Measurements from ENCODE around the gene ANKRD55. TPM values are rescaled to one million over a fixed set of nuclear protein-coding genes. Genes with fewer than 3 reads are reported as not detected.

Gene ANKRD55
- total and polyA plus RNA-seq, 2 of the 8 experiments (the other 6 are each of a cell fraction or from before 2014, with no cell fraction given): not detected

DNA sequence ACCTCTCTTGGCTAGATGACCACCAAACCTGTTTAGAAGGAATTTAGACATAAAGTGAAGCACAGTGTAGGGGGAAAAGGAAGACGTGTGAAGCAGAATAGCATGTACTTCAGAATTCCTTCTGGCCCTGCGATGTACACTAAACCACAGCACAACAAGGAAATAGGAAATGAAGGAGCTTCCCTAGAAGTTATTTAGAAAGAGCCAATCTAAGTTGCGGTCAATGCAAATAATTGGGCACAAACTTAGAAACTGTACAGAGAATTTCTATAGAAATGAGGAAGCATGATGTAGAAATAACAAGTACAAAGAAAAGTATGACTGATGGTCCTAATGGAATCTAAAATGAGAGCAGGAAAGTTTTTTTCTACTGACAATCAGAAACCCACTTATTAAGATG lies 41.5 kb downstream of the ANKRD55 start:
- Histone ChIP-seq H3K23ac (ENCODE audit: insufficient read length) (no peak overlapping the region), H2BK15ac (ENCODE audit: low read length) (no peak overlapping the region), H4K91ac (replicated peaks; ENCODE audit: insufficient read length, low read length) (no peak overlapping the region), H2BK20ac (ENCODE audit: low read length) (no peak overlapping the region), H3K9me3 (ENCODE audit: insufficient read depth in 2 of 2, low read depth in 1 of 2, low read length in 1 of 2) (no peaks in the 10 kb centered on the region), H3K56ac (replicated peaks; ENCODE audit: insufficient read length, low read depth, low read length) (no peak overlapping the region), H2AK5ac (ENCODE audit: low read depth, low read length) (no peak overlapping the region), H4K5ac (ENCODE audit: insufficient read length, low read depth, low read length) (no peak overlapping the region), H2BK12ac (ENCODE audit: low read depth, low read length) (no peak overlapping the region), H4K20me1 (replicated peaks in 1 of 2; ENCODE audit: control insufficient read depth in 1 of 2, insufficient read depth in 2 of 2, low read length in 2 of 2) (no peaks in the 10 kb centered on the region), H3K36me3 (ENCODE audit: control insufficient read depth in 2 of 4, insufficient read depth in 4 of 4, low read length in 3 of 4) (no peaks in the 10 kb centered on the region), H3K27me3 (replicated peaks in 1 of 4; ENCODE audit: control insufficient read depth in 3 of 4, extremely low read depth in 1 of 4, insufficient read depth in 3 of 4, low read length in 3 of 4) (no peaks in the 10 kb centered on the region), H2BK5ac (ENCODE audit: low read depth, low read length) (no peak overlapping the region), H3K18ac (ENCODE audit: extremely low read depth, low read length) (no peak overlapping the region), H2BK120ac (replicated peaks; ENCODE audit: low read depth, low read length) (no peak overlapping the region), H3K79me1 (ENCODE audit: low read depth, low read length) (no peaks in the 10 kb centered on the region), H3K9ac (replicated peaks in 1 of 4; ENCODE audit: extremely low read depth in 1 of 4, low read depth in 3 of 4, low read length in 3 of 4) (no peak overlapping the region), H2AFZ (ENCODE audit: low read length) (no peak overlapping the region), H3K27ac (ENCODE audit: low read depth, low read length) (no peak overlapping the region), H3K4me1 (replicated peaks in 1 of 4; ENCODE audit: control insufficient read depth in 3 of 4, insufficient read depth in 4 of 4, low read length in 3 of 4) (no peaks in the 10 kb centered on the region), H3K4ac (replicated peaks; ENCODE audit: insufficient read length, low read depth, low read length) (no peak overlapping the region), H3K14ac (ENCODE audit: insufficient read length) (no peak overlapping the region), H3K4me3 (ENCODE audit: extremely low read depth in 1 of 4, insufficient read depth in 2 of 4, low read depth in 3 of 4, low read length in 4 of 4) (no peak overlapping the region), H3K23me2 (ENCODE audit: low read depth, low read length) (no peaks in the 10 kb centered on the region), H3K4me2 (ENCODE audit: insufficient read depth in 1 of 2, low read depth in 2 of 2, low read length in 2 of 2) (no peak overlapping the region), H3K79me2 (ENCODE audit: control insufficient read depth in 1 of 2, insufficient read depth in 2 of 2, low read length in 2 of 2) (no peaks in the 10 kb centered on the region), H4K8ac (ENCODE audit: extremely low read depth, insufficient read depth, low read length) (no peak overlapping the region)
- no peak for FAIRE-seq
- no peak for DNase-seq (ENCODE audit: low read depth in 1 of 2, low spot score in 2 of 2)
- POLR2A ChIA-PET (ENCODE audit: partially characterized antibody): no interaction called here
- 81% methylated on average over 3 of the region's 3 CpGs; no CpG with 5 or more reads in 1 of the 2 experiments for WGBS, 2 experiments (ENCODE audit: extremely low coverage in 1 of 2, insufficient coverage in 1 of 2, insufficient read length in 1 of 2, insufficient replicate concordance in 2 of 2, low coverage in 1 of 2, low lambda C conversion rate in 2 of 2, missing lambda C conversion rate in 1 of 2)
- CTCF ChIA-PET (ENCODE audit: partially characterized antibody): interaction anchor here (0.6 kb wide), 1 partner anchor 41 kb away, joined by 3 read pairs; no protein-coding TSS in a partner anchor
- TF ChIP-seq POLR2AphosphoS5 (IDR thresholded peaks at IDR 0.05; ENCODE audit: low read depth, low read length) (no peak), SIN3A (conservative IDR thresholded peaks at IDR 0.05 in 1 of 2, IDR thresholded peaks at IDR 0.05 in 1 of 2; ENCODE audit: low read depth in 1 of 2, low read length in 2 of 2) (no peak), CBX8 (IDR thresholded peaks at IDR 0.05; ENCODE audit: borderline replicate concordance, low read depth, low read length) (no peak), YY1 (IDR thresholded peaks at IDR 0.05; ENCODE audit: low read depth, low read length) (no peak), KDM5A (IDR thresholded peaks at IDR 0.05; ENCODE audit: low read length) (no peak), HDAC2 (IDR thresholded peaks at IDR 0.05; ENCODE audit: borderline replicate concordance in 1 of 2, low read depth in 2 of 2, low read length in 2 of 2) (no peak), HDAC6 (IDR thresholded peaks at IDR 0.05; ENCODE audit: low read depth, low read length) (no peak), TBP (IDR thresholded peaks at IDR 0.05; ENCODE audit: low read depth, low read length) (no peak), SIRT6 (IDR thresholded peaks at IDR 0.05; ENCODE audit: low read length) (no peak)
- TF ChIP-seq, protein P1, sequence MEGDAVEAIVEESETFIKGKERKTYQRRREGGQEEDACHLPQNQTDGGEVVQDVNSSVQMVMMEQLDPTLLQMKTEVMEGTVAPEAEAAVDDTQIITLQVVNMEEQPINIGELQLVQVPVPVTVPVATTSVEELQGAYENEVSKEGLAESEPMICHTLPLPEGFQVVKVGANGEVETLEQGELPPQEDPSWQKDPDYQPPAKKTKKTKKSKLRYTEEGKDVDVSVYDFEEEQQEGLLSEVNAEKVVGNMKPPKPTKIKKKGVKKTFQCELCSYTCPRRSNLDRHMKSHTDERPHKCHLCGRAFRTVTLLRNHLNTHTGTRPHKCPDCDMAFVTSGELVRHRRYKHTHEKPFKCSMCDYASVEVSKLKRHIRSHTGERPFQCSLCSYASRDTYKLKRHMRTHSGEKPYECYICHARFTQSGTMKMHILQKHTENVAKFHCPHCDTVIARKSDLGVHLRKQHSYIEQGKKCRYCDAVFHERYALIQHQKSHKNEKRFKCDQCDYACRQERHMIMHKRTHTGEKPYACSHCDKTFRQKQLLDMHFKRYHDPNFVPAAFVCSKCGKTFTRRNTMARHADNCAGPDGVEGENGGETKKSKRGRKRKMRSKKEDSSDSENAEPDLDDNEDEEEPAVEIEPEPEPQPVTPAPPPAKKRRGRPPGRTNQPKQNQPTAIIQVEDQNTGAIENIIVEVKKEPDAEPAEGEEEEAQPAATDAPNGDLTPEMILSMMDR (IDR thresholded peaks at IDR 0.05; ENCODE audit: control extremely low read depth in 1 of 3, insufficient read depth in 1 of 3, low read depth in 1 of 3, low read length in 3 of 3): no peak
- TF ChIP-seq, protein P2, sequence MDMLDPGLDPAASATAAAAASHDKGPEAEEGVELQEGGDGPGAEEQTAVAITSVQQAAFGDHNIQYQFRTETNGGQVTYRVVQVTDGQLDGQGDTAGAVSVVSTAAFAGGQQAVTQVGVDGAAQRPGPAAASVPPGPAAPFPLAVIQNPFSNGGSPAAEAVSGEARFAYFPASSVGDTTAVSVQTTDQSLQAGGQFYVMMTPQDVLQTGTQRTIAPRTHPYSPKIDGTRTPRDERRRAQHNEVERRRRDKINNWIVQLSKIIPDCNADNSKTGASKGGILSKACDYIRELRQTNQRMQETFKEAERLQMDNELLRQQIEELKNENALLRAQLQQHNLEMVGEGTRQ (IDR thresholded peaks at IDR 0.05; ENCODE audit: low read length): no peak
